HepG2 (cell line): ENCODE data around the gene CLMP.

Experiments
- ESRRA ChIP-seq: sonication (generic); formaldehyde crosslinking; IDR thresholded peaks from 2 replicates; pipeline ENCODE4 v1.5.1; 2020; ENCODE audit warnings: mild to moderate bottlenecking, low read depth, missing genetic modification reagents
- ETV5 ChIP-seq: IDR thresholded peaks from 2 replicates; pipeline ENCODE4 v1.6.1; 2018; ENCODE audit warnings: missing biosample characterization, missing genetic modification reagents, inconsistent platforms, borderline replicate concordance
- EZH2 ChIP-seq: conservative IDR thresholded peaks from 2 replicates; pipeline ENCODE4 v1.6.1; 2012; ENCODE audit warnings: mild to moderate bottlenecking, low read depth, low read length, moderate library complexity
- IKZF1 ChIP-seq: fragments of 450-650 bp; IDR thresholded peaks from 2 replicates; pipeline ENCODE4 v1.7.1; 2016
- NFKB2 ChIP-seq: sonication (generic); formaldehyde crosslinking; IDR thresholded peaks from 2 replicates; pipeline ENCODE4 v1.4.0; 2020; ENCODE audit warnings: missing genetic modification reagents, borderline replicate concordance
- PHB2 ChIP-seq: fragments of 450-650 bp; IDR thresholded peaks from 2 replicates; pipeline ENCODE4 v1.6.1; 2018; ENCODE audit not compliant: partially characterized antibody
- POLR2A ChIP-seq, 2 experiments: IDR thresholded peaks; 2 replicates each; pipeline ENCODE4 v1.6.1; 2011; ENCODE audit warnings: low read depth in 2 of 2, low read length in 2 of 2, mild to moderate bottlenecking in 1 of 2, moderate library complexity in 1 of 2; ENCODE audit not compliant: insufficient read depth in 1 of 2
- POLR2AphosphoS5 ChIP-seq: IDR thresholded peaks from 2 replicates; pipeline ENCODE4 v1.6.1; 2012; ENCODE audit warnings: low read depth, low read length
- SETDB1 ChIP-seq: sonication (generic); formaldehyde crosslinking; IDR thresholded peaks from 2 replicates; pipeline ENCODE4 v1.5.1; 2020; ENCODE audit warnings: missing genetic modification reagents, mild to moderate bottlenecking, borderline replicate concordance
- TCF12 ChIP-seq, 2 experiments: fragments of 450-650 bp in 1 of 2; sonication (generic) in 1 of 2; formaldehyde crosslinking in 1 of 2; IDR thresholded peaks; 2 replicates each; pipeline versions ENCODE4 v1.6.1 to v1.8.0; 2017 to 2022; ENCODE audit warnings: antibody characterized with exemption in 1 of 2, mild to moderate bottlenecking in 1 of 2, missing genetic modification reagents in 1 of 2, moderate library complexity in 1 of 2
- TEAD2 ChIP-seq: sonication (generic); formaldehyde crosslinking; IDR thresholded peaks from 2 replicates; pipeline ENCODE4 v1.9.0; 2021; ENCODE audit warnings: missing genetic modification reagents
- TF ChIP-seq, protein P1 (sequence below), 2 experiments: sonication (generic) in 1 of 2; formaldehyde crosslinking in 1 of 2; IDR thresholded peaks; 2 replicates each; pipeline versions ENCODE4 v1.5.1 to v1.6.1; 2011 to 2020; ENCODE audit warnings: borderline replicate concordance in 1 of 2, low read depth in 1 of 2, low read length in 1 of 2, mild to moderate bottlenecking in 1 of 2, missing genetic modification reagents in 1 of 2, moderate library complexity in 1 of 2
- TF ChIP-seq, protein P2 (sequence below): sonication (generic); formaldehyde crosslinking; IDR thresholded peaks from 2 replicates; pipeline ENCODE4 v1.5.0; 2020; ENCODE audit warnings: mild to moderate bottlenecking, missing genetic modification reagents, moderate library complexity
- TF ChIP-seq, protein P3 (sequence below): sonication (generic); formaldehyde crosslinking; IDR thresholded peaks from 2 replicates; pipeline ENCODE4 v1.8.1; 2022; ENCODE audit warnings: low read depth, mild to moderate bottlenecking, missing genetic modification reagents

- TF ChIP-seq POLR2A (IDR thresholded peaks at IDR 0.05; ENCODE audit: insufficient read depth in 1 of 2, low read depth in 2 of 2, low read length in 2 of 2) (no peak), POLR2AphosphoS5 (no peak), SETDB1 (CRISPR knock-in tag) (no peak), PHB2 (no peak), NFKB2 (no peak), TCF12 (IDR thresholded peaks at IDR 0.05) (no peak), TCF12 (CRISPR knock-in tag; IDR thresholded peaks at IDR 0.05) (no peak), ETV5 (CRISPR knock-in tag) (no peak), ESRRA (CRISPR knock-in tag) (no peak), IKZF1 (no peak), EZH2 (no peak), TEAD2 (no peak)
- TF ChIP-seq, protein P1, sequence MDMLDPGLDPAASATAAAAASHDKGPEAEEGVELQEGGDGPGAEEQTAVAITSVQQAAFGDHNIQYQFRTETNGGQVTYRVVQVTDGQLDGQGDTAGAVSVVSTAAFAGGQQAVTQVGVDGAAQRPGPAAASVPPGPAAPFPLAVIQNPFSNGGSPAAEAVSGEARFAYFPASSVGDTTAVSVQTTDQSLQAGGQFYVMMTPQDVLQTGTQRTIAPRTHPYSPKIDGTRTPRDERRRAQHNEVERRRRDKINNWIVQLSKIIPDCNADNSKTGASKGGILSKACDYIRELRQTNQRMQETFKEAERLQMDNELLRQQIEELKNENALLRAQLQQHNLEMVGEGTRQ (IDR thresholded peaks at IDR 0.05; ENCODE audit: low read depth, low read length) = no peak
- TF ChIP-seq, protein P1 (CRISPR knock-in tag; IDR thresholded peaks at IDR 0.05; ENCODE audit: borderline replicate concordance) = no peak
- TF ChIP-seq, protein P2, sequence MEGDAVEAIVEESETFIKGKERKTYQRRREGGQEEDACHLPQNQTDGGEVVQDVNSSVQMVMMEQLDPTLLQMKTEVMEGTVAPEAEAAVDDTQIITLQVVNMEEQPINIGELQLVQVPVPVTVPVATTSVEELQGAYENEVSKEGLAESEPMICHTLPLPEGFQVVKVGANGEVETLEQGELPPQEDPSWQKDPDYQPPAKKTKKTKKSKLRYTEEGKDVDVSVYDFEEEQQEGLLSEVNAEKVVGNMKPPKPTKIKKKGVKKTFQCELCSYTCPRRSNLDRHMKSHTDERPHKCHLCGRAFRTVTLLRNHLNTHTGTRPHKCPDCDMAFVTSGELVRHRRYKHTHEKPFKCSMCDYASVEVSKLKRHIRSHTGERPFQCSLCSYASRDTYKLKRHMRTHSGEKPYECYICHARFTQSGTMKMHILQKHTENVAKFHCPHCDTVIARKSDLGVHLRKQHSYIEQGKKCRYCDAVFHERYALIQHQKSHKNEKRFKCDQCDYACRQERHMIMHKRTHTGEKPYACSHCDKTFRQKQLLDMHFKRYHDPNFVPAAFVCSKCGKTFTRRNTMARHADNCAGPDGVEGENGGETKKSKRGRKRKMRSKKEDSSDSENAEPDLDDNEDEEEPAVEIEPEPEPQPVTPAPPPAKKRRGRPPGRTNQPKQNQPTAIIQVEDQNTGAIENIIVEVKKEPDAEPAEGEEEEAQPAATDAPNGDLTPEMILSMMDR (CRISPR knock-in tag) = no peak
- TF ChIP-seq, protein P3, sequence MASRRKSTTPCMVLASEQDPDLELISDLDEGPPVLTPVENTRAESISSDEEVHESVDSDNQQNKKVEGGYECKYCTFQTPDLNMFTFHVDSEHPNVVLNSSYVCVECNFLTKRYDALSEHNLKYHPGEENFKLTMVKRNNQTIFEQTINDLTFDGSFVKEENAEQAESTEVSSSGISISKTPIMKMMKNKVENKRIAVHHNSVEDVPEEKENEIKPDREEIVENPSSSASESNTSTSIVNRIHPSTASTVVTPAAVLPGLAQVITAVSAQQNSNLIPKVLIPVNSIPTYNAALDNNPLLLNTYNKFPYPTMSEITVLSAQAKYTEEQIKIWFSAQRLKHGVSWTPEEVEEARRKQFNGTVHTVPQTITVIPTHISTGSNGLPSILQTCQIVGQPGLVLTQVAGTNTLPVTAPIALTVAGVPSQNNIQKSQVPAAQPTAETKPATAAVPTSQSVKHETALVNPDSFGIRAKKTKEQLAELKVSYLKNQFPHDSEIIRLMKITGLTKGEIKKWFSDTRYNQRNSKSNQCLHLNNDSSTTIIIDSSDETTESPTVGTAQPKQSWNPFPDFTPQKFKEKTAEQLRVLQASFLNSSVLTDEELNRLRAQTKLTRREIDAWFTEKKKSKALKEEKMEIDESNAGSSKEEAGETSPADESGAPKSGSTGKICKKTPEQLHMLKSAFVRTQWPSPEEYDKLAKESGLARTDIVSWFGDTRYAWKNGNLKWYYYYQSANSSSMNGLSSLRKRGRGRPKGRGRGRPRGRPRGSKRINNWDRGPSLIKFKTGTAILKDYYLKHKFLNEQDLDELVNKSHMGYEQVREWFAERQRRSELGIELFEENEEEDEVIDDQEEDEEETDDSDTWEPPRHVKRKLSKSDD (CRISPR knock-in tag) = no peak
Observed at GRCh38 chr11:123145220-123145619, 49.8 kb downstream of the CLMP start.
